ENCODE data around the gene MYO3B. TPM values are rescaled to one million over a fixed set of nuclear protein-coding genes. Genes with fewer than 3 reads are reported as not detected.
A peak's percentile ranks its signal among the peaks of the same experiment; 100 is the strongest.

The MYO3B gene
- total RNA-seq, 1 experiment from 2014 or later = 0.35 TPM

DNA sequence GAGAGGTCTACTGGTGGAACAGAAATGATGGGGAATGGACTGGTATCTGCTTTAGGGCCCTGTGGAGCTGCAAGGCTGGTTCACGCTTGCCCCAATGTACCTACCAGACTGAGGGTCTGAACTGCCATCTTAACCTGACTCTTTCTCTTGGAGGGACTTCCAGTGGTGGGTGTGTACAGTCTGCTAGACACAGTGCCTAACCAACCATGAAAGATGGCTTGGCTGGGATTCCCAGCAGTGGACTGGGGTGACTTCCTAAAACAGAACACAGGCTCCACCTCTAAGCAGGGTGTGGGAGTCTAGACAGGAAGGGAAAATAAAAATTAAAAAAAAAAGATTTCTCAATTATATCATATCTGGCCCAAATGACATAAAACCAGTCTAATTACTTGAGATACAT, 25.5 kb upstream of the MYO3B start:
- no peak overlapping the region for H3K4me3 ChIP-seq (ENCODE audit: insufficient read depth, low read depth, low read length)
- no peak for DNase-seq

DNA sequence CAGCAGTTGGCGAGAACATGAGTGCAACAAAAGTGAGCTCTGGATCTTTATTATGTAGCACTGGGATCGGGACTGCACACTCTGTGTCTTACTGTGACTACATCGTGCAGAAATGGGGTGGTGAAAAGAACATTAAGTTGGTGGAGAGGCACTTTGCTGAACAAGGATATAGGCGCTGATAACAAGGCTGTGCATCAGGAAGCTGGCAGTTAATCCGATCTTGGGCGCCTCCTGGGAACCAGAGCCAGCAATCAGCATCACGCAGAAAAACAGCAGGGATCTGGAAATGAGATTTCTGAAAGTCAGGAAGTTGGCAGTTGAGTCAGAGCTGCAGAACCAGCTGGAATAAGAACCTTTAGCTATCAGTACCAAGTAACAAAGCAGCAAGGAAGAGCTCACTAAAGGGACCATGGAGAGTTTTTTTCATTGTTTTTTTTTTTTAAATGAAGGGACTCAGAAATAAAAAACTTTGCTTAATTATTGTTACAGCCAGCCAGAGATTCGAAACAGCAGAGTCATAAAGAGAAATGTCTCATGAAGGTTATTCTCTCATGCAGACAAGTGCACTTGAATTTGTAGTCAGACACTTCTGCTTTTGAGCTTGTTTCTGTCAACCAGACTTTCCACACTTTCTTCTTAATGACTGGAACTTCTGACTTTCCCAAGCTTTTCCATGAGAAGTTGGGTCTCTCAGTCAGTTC, 22.8 kb upstream of the MYO3B start:
- peak; percentile 43 for DNase-seq
- Histone ChIP-seq H3K27me3 (ENCODE audit: control insufficient read depth, insufficient read depth, low read length) (no peaks in the 10 kb centered on the region), H3K4me3 (ENCODE audit: insufficient read depth, low read depth, low read length) (no peak overlapping the region), H3K36me3 (replicated peaks; ENCODE audit: control insufficient read depth, insufficient read depth, low read length) (no peaks in the 10 kb centered on the region)

More for the DNA sequence above, 25.5 kb upstream of the MYO3B start:
- no peaks in the 10 kb centered on the region for H3K36me3 ChIP-seq (replicated peaks; ENCODE audit: control insufficient read depth, insufficient read depth, low read length)
- no peaks in the 10 kb centered on the region for H3K27me3 ChIP-seq (ENCODE audit: control insufficient read depth, insufficient read depth, low read length)

DNA sequence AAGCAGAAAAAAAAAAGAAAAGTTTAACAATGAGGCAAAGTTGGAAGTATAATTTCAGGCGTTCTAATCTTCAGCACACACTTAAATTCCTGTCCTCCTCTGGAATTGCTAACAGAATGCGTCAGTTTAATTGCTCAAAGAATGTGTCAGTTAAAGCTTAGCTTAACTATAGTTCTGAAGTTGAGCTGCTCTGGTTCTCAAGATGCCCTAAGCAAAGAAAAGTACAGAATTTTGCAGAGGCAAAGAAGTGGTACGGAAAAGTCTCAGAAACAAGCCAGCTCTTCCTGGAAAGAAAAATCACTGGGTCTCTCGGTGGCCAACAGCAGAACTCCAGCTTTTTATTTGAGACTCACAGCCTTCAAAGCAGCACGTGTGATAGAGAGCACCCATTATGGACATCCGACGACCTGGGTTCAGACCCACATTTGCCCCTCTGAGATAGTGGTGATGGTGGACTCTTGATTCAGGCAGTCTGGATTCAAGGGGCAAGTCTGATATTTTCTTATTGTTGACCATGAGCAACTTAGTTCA, 22.2 kb upstream of the MYO3B start:
- H3K27me3 ChIP-seq (ENCODE audit: control insufficient read depth, insufficient read depth, low read length) = no peaks in the 10 kb centered on the region
- H3K36me3 ChIP-seq (replicated peaks; ENCODE audit: control insufficient read depth, insufficient read depth, low read length) = no peaks in the 10 kb centered on the region
- no peak overlapping the region for H3K4me3 ChIP-seq (ENCODE audit: insufficient read depth, low read depth, low read length)
- no peak for DNase-seq

DNA sequence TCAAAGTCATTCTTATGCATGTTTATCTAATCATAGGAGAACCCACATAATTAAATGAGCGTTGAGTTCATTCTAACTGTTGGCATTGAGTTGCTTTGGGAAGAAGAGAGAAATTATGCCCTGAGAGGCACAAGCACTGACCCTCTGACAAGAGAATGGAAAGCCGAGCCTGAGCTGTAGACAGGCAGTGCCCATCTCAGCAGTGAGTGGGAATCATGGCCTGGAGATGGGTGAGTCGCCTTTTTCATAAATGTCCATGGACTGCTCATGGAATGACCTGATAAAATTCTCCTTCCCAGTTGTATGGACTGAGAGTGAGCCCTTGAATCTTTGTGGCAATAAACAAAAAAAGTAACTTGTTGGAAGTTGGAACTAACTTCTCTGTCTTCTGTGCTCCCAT, 21.4 kb upstream of the MYO3B start:
- no peaks in the 10 kb centered on the region for H3K27me3 ChIP-seq (ENCODE audit: control insufficient read depth, insufficient read depth, low read length)
- DNase-seq = no peak
- H3K4me3 ChIP-seq (ENCODE audit: insufficient read depth, low read depth, low read length) = no peak overlapping the region
- no peaks in the 10 kb centered on the region for H3K36me3 ChIP-seq (replicated peaks; ENCODE audit: control insufficient read depth, insufficient read depth, low read length)

DNA sequence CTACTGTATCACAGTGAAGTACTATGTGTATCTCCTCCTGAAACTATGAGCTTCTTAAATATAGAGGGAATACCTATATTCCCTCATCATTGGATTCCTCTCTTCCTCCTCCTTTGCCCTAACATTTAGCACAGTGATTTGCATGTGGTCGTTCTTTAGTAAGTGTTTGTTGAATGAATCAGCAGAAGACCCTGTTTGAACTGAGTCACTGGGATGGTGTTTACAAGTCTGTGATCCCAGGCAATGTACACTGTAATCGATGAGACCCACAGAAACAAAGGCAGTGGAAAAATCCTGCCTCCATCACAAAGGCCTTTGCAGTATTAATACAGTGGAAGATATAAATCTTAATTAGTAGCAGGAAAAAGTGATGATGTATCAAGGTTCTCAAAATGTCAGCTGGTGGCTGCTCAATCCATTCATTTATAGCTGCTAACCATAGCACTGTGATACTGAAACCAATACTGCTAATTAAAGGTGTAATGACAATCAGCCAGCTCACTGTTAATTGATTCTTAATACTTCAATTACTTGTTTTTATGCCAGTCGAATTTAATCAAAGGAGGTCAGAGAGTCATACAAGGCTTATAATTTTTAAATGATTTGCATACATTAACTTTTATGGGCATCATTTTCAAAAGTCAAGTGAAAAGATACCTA, 20.8 kb upstream of the MYO3B start:
- H3K27me3 ChIP-seq (ENCODE audit: control insufficient read depth, insufficient read depth, low read length) = no peaks in the 10 kb centered on the region
- no peak for DNase-seq
- H3K4me3 ChIP-seq (ENCODE audit: insufficient read depth, low read depth, low read length) = no peak overlapping the region
- no peaks in the 10 kb centered on the region for H3K36me3 ChIP-seq (replicated peaks; ENCODE audit: control insufficient read depth, insufficient read depth, low read length)

DNA sequence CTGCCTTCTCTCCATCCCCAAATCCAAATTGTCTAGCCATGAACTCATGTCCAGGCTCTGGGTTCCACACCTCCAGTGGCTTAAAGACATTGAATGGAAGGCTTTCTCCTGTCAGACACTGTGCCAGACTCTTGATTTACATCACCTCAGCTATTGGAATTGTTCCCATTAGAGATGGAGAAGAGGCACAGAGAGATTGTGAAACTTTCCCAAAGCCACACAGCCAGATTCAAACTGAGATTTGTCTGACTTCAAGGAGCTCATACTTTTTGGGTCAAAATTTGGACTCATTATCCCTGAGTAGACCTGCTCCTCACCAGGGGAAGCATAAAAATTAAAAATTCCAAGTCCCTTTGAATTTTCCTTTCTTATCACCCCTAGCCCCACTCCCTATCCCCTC, 18.9 kb upstream of the MYO3B start:
- no peaks in the 10 kb centered on the region for H3K27me3 ChIP-seq (ENCODE audit: control insufficient read depth, insufficient read depth, low read length)
- H3K4me3 ChIP-seq (ENCODE audit: insufficient read depth, low read depth, low read length) = no peak overlapping the region
- DNase-seq = no peak
- H3K36me3 ChIP-seq (replicated peaks; ENCODE audit: control insufficient read depth, insufficient read depth, low read length) = no peaks in the 10 kb centered on the region

DNA sequence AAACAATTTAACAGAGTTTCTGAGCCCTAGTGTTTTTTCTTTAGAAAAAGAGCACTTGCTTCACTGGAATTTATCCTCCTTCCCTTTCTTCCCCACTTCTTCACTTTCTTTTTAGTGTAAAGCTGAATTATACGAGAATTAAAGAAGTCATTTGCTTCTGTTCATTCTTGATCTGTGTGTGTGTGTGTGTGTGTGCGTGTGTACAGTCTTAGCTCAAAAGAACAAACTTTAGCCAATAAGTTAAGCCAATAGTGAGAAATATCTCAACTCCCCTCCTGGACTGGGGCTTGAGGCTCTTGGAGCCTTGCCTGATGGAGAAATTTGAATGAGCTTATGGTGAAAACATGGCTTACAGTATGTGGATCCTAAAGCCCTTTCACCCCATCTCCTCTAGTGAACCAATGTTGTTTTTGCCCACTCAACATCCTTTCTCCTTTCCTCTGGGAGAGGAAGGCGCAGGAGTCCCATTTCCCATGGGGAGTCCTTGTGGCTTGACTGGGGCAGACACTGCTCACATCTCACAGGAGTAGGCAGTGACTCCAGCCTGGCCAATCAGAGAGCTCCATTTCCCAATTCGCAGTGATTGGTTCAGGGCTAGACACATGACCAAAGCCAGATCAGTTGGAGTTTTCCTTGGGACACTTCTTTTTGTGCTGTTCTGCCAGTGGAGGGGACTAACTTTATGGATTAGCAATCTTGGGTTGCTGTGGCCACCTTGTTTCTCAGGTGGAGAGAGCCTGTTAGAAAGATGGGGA, 16.3 kb upstream of the MYO3B start:
- Histone ChIP-seq H3K4me3 (ENCODE audit: insufficient read depth, low read depth, low read length) (no peak overlapping the region), H3K27me3 (ENCODE audit: control insufficient read depth, insufficient read depth, low read length) (no peaks in the 10 kb centered on the region), H3K36me3 (replicated peaks; ENCODE audit: control insufficient read depth, insufficient read depth, low read length) (no peaks in the 10 kb centered on the region)
- no peak for DNase-seq

DNA sequence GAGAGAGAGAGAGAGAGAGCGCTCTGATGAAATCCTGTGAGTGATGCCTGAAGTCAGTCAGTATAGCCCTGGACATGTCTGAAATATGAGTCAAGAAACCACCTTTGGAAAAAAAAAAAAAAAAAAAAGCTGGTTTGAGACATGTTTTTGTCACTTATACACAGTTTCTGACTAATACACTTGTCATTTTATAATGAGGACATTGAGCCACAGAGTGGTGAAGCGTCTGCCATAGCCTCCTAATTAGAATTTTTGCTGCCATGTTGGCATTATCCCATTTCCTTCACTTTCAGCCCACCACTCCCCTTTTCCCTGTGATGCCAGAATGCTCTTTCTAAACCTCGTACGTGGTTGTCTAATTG, 15.7 kb upstream of the MYO3B start:
- no peak for DNase-seq
- Histone ChIP-seq H3K36me3 (replicated peaks; ENCODE audit: control insufficient read depth, insufficient read depth, low read length) (no peaks in the 10 kb centered on the region), H3K4me3 (ENCODE audit: insufficient read depth, low read depth, low read length) (no peak overlapping the region), H3K27me3 (ENCODE audit: control insufficient read depth, insufficient read depth, low read length) (no peaks in the 10 kb centered on the region)

DNA sequence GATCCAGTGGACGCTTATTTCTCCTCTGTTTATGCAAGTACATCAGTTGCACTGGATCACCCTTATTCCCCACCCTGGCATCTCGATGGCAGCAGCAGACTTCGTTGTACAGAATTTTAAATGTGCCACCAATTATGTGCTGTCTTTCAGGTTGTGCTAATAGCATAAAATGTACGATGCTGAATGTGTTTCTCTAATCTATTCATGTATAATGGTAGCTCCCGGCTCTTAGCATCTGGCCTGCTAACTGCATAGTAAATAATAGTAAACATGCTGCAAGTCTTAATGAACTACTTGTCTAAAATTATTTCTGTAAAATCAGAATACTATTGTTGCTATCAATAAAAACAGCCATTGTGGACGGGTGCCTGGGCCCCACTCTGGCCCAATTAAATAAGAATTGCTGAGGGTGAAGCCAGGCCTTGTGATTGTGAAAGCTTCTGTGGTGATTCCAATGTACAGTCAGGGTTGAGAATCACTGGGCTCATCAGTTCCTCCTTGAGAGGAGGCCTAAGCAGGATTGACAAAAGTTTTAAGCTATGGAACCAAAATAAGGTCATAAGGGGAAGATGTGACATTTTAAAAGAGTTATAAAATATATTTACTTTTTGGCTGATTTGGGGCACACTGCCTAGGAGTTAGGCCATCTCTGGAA, 14.4 kb upstream of the MYO3B start:
- DNase-seq = no peak

DNA sequence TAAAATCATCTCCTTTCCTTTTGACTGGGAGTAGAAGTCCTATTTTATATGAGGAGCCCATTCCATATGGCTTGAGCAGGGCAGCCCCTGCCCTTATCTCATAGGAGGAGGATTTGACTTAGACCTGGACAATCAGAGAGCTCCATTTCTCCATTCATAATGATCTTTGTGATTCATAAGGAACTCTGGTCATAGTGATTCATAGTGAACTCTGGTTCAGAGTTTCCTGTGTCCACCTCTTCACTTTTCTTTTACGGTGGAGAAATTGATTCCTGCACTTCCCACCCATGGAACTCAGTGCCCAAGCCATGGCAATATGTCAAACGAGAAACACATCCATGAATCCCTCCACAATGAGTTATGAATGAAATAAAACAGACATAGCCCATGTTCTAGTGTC, 12.8 kb upstream of the MYO3B start:
- H3K36me3 ChIP-seq (replicated peaks; ENCODE audit: control insufficient read depth, insufficient read depth, low read length) = no peaks in the 10 kb centered on the region
- DNase-seq = no peak
- no peak overlapping the region for H3K4me3 ChIP-seq (ENCODE audit: insufficient read depth, low read depth, low read length)
- no peaks in the 10 kb centered on the region for H3K27me3 ChIP-seq (ENCODE audit: control insufficient read depth, insufficient read depth, low read length)

More for the DNA sequence above, 14.4 kb upstream of the MYO3B start:
- Histone ChIP-seq H3K4me3 (ENCODE audit: insufficient read depth, low read depth, low read length) (no peak overlapping the region), H3K36me3 (replicated peaks; ENCODE audit: control insufficient read depth, insufficient read depth, low read length) (no peaks in the 10 kb centered on the region), H3K27me3 (ENCODE audit: control insufficient read depth, insufficient read depth, low read length) (no peaks in the 10 kb centered on the region)

DNA sequence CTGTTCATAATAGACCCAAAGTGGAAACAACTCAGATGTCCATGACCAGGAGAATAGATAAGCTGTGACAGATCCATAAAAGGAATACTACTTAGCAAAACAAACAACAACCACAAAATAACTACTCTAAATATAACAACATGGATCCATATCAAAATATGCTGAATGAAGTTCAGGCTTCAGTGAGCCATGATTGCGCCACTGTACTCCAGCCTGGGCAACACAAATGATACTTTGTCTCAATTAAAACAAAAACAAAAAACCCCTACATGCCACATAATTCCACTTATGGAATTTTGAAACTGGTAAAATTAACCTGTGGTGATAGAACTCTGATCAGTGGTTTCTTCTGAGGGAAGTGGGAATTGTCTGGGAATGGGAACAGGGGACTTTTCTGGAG, 11.2 kb upstream of the MYO3B start:
- no peak for DNase-seq
- H3K27me3 ChIP-seq (ENCODE audit: control insufficient read depth, insufficient read depth, low read length) = no peaks in the 10 kb centered on the region
- no peak overlapping the region for H3K4me3 ChIP-seq (ENCODE audit: insufficient read depth, low read depth, low read length)
- no peaks in the 10 kb centered on the region for H3K36me3 ChIP-seq (replicated peaks; ENCODE audit: control insufficient read depth, insufficient read depth, low read length)

DNA sequence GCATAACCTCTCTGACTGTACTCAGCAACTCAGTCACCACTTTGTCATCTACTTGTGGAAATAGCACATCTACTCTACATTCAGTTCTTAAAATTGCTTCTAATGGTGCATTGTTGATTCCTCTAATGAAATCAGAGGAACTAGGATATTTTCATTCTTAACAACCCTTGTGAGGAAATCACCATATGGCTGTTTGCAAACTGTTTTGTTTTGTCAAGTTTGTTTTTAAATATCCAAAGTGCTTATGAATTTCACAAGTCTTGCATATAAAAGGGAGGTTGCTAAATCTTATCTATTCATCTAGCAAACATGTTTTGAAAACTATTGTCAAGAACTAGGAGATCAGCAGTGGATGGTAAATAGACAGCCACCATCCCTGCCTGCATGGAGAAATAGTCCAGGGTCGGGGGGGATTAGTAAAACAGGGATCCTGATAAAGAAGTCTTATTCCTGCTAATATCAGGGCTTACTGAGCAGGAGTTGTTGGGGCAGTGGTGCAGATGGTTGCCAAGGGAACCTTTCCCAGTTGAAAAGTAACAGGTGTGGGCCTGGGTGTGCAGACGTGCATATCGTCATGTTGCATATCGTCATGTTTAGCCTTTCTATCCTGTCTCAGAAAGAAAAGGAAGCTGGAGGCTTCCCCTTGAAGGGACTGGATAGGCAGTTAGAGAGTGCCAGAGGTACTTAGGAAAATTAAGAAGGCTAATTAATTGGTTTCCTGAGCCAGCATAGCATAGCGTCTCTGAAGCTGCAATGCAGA, 7.5 kb upstream of the MYO3B start:
- Histone ChIP-seq H3K4me3 (ENCODE audit: insufficient read depth, low read depth, low read length) (no peak overlapping the region), H3K36me3 (replicated peaks; ENCODE audit: control insufficient read depth, insufficient read depth, low read length) (no peaks in the 10 kb centered on the region), H3K27me3 (ENCODE audit: control insufficient read depth, insufficient read depth, low read length) (no peaks in the 10 kb centered on the region)
- no peak for DNase-seq

DNA sequence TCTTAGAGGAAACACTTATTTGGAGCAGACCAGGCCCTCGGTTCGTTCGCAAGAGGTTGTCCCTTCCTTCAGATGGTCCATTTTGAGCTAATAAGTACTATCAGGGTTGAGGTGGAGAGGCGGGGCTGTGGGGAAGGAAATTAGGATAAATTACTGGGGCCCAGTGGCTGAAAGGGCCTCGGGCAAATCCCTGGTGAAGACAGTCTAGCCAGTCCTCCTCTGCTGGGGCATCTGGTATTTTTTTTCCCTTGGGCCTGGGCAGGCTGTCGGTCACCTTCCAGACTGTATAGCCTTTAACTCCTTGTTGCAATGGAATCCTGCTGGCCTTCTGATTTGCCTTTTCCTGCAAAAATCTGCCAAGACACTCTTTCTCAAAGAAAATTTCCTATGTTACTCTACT, 1.7 kb upstream of the MYO3B start:
- H3K4me3 ChIP-seq (ENCODE audit: insufficient read depth, low read depth, low read length) = no peak overlapping the region
- H3K36me3 ChIP-seq (replicated peaks; ENCODE audit: control insufficient read depth, insufficient read depth, low read length) = no peaks in the 10 kb centered on the region
- DNase-seq = no peak
- H3K27me3 ChIP-seq (ENCODE audit: control insufficient read depth, insufficient read depth, low read length) = no peaks in the 10 kb centered on the region

DNA sequence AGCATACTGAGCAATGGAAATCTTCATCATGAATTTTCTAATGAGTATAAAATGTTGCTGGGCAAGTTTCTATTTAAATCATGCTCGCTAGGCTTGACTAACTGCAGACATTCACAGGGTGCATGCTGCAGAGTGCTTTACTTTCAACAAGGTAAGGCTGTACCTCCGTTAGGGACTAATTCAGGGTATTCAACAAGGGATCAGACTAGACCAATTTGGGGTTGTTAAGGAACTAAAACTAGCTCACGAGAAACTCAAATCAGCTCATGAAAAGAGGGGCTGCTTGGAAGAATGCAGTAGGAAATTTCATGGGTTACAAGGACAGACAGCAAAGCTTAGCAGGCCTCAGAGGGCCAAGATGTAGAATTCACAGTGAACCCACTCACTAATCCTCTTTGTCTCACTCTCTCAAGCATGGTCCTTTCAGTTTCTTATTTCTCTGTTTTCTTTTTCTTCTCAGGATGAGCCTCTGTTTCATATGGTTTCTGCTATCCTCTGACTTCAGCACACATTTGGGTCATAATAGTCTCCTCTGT, 2.2 kb downstream of the MYO3B start:
- Histone ChIP-seq H3K27me3 (ENCODE audit: control insufficient read depth, insufficient read depth, low read length) (no peaks in the 10 kb centered on the region), H3K36me3 (replicated peaks; ENCODE audit: control insufficient read depth, insufficient read depth, low read length) (no peaks in the 10 kb centered on the region), H3K4me3 (ENCODE audit: insufficient read depth, low read depth, low read length) (no peak overlapping the region)
- DNase-seq = no peak
